WERI-Rb-1 (cell line): ENCODE data around the gene RTEL1.

Source experiments
- DNase-seq: peaks from one replicate; pipeline ENCODE4 v3.0.0-alpha.2; 2020
- H3K27ac ChIP-seq: fragments of 250-450 bp; sonication (Bioruptor Pico); 2 replicates; pipeline ENCODE4 v1.5.1; 2020; ENCODE audit warnings: mild to moderate bottlenecking, moderate library complexity
- H3K27me3 ChIP-seq: fragments of 250-450 bp; sonication (Bioruptor Pico); 2 replicates; pipeline ENCODE4 v1.5.1; 2021; ENCODE audit warnings: mild to moderate bottlenecking, low read depth, moderate library complexity; ENCODE audit not compliant: insufficient read depth, severe bottlenecking
- H3K36me3 ChIP-seq: fragments of 250-450 bp; sonication (Bioruptor Pico); 2 replicates; pipeline ENCODE4 v1.5.1; 2020; ENCODE audit warnings: mild to moderate bottlenecking, moderate library complexity
- H3K4me3 ChIP-seq: 2 replicates; pipeline ENCODE4 v1.5.1; 2011; ENCODE audit warnings: low read depth, mild to moderate bottlenecking, control low read depth, low read length
- H3K9me3 ChIP-seq: fragments of 250-450 bp; sonication (Bioruptor Pico); 2 replicates; pipeline ENCODE4 v1.5.1; 2021; ENCODE audit warnings: mild to moderate bottlenecking, moderate library complexity; ENCODE audit not compliant: severe bottlenecking
- CTCF ChIP-seq: IDR thresholded peaks from 2 replicates; pipeline ENCODE4 v1.5.1; 2011; ENCODE audit warnings: low read depth, mild to moderate bottlenecking, control low read depth, inconsistent platforms, low read length

Gene RTEL1

GRCh38 chr20:63653041-63653973 lies 4.8 kb upstream of the RTEL1 start, which contains the start of gene STMN3:
TSS of gene STMN3 (minus strand) at chr20:63653424. CDS start at chr20:63653345, 79 bp downstream.
- DNase-seq, result peak; percentile 97
- H3K36me3 ChIP-seq, result peaks cover 30% of the 10 kb centered on the region
- H3K9me3 ChIP-seq, result no peaks in the 10 kb centered on the region
- peak within 1 kb of the TSS; percentile 99 for H3K27ac ChIP-seq
- H3K27me3 ChIP-seq, result no peaks in the 10 kb centered on the region
- peak within 1 kb of the TSS; percentile 94 for H3K4me3 ChIP-seq
- no peak for TF ChIP-seq CTCF

- no peak for DNase-seq
- H3K27me3 ChIP-seq, result no peaks in the 10 kb centered on the region
- peak overlapping the region; percentile 99 for H3K27ac ChIP-seq
- H3K9me3 ChIP-seq, result no peaks in the 10 kb centered on the region
- H3K36me3 ChIP-seq, result peaks cover 24% of the 10 kb centered on the region
- TF ChIP-seq CTCF, result no peak
- peak overlapping the region; percentile 73 for H3K4me3 ChIP-seq
Observed at GRCh38 chr20:63653974-63654668, 4.0 kb upstream of the RTEL1 start.

GRCh38 chr20:63655249-63655648 lies 2.9 kb upstream of the RTEL1 start:
- Histone ChIP-seq H3K4me3 (no peak overlapping the region), H3K9me3 (no peaks in the 10 kb centered on the region), H3K27ac (no peak overlapping the region), H3K36me3 (peaks cover 26% of the 10 kb centered on the region), H3K27me3 (no peaks in the 10 kb centered on the region)
- no peak for TF ChIP-seq CTCF
- no peak for DNase-seq

GRCh38 chr20:63656451-63656850 lies 1.7 kb upstream of the RTEL1 start:
- TF ChIP-seq CTCF, result no peak
- no peak overlapping the region for H3K27ac ChIP-seq
- no peak for DNase-seq
- no peaks in the 10 kb centered on the region for H3K9me3 ChIP-seq
- H3K27me3 ChIP-seq, result no peaks in the 10 kb centered on the region
- H3K4me3 ChIP-seq, result no peak overlapping the region
- peaks cover 32% of the 10 kb centered on the region for H3K36me3 ChIP-seq

- Histone ChIP-seq H3K9me3 (no peaks in the 10 kb centered on the region), H3K27me3 (no peaks in the 10 kb centered on the region), H3K27ac (peak overlapping the region; percentile 94), H3K4me3 (peak overlapping the region; percentile 81), H3K36me3 (peaks cover 33% of the 10 kb centered on the region)
- no peak for TF ChIP-seq CTCF
- DNase-seq, result no peak
Observed at GRCh38 chr20:63657260-63657936, 714 bp upstream of the RTEL1 start.
